Thyroid gland (tissue), 4 donors: Measurements from ENCODE around the gene DZANK1.
"Not testable (repeated sequence)": the region's sequence is repeated elsewhere in the genome, so short reads cannot be mapped to it uniquely, and the experiment has no call there.

Experiments used
- POLR2A ChIP-seq, 2 donors: fragments of 450-650 bp; IDR thresholded peaks; one replicate each; pipeline ENCODE4 v1.6.1; 2017; ENCODE audit warnings: antibody characterized with exemption in 2 of 2, mild to moderate bottlenecking in 2 of 2, moderate library complexity in 1 of 2
- TF ChIP-seq, protein P1 (sequence below), 6 experiments: fragments of 200-600 bp in 3 of 6; fragments of 450-650 bp in 3 of 6; sonication (generic) in 3 of 6; IDR thresholded peaks; one replicate each; pipeline ENCODE4 v1.5.1; 2016 to 2019; ENCODE audit warnings: antibody characterized with exemption in 6 of 6, mild to moderate bottlenecking in 2 of 6, inconsistent platforms in 1 of 6, moderate library complexity in 1 of 6

GRCh38 chr20:18375551-18375950 lies 91.3 kb downstream of the DZANK1 start:
- TF ChIP-seq POLR2A (IDR thresholded peaks at IDR 0.05) = not testable (repeated sequence)
- TF ChIP-seq, protein P1, sequence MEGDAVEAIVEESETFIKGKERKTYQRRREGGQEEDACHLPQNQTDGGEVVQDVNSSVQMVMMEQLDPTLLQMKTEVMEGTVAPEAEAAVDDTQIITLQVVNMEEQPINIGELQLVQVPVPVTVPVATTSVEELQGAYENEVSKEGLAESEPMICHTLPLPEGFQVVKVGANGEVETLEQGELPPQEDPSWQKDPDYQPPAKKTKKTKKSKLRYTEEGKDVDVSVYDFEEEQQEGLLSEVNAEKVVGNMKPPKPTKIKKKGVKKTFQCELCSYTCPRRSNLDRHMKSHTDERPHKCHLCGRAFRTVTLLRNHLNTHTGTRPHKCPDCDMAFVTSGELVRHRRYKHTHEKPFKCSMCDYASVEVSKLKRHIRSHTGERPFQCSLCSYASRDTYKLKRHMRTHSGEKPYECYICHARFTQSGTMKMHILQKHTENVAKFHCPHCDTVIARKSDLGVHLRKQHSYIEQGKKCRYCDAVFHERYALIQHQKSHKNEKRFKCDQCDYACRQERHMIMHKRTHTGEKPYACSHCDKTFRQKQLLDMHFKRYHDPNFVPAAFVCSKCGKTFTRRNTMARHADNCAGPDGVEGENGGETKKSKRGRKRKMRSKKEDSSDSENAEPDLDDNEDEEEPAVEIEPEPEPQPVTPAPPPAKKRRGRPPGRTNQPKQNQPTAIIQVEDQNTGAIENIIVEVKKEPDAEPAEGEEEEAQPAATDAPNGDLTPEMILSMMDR (IDR thresholded peaks at IDR 0.05) = not testable (repeated sequence)
